Upper lobe of left lung (tissue), 6 donors: ENCODE results near the gene MT1M. TPM values are rescaled to one million over a fixed set of nuclear protein-coding genes. Genes with fewer than 3 reads are reported as not detected.

Source experiments
- ATAC-seq, 2 donors: fragments of 200-7000 bp; cut with Tn5 transposase; one replicate each; pipeline ENCODE4 v1.9.1; 2022; ENCODE audit warnings: mild to moderate bottlenecking in 2 of 2, moderate library complexity in 2 of 2; ENCODE audit not compliant: low FRiP score in 2 of 2
- DNase-seq, 2 donors: peaks; one replicate each; pipeline ENCODE4 v3.0.0-alpha.2; 2019 to 2020
- H3K27ac ChIP-seq, 4 donors: fragments of 200-600 bp; sonication (generic); one replicate each; pipeline ENCODE4 v1.5.1; 2016 to 2019
- H3K27me3 ChIP-seq, 4 donors: fragments of 200-600 bp; sonication (generic); one replicate each; pipeline ENCODE4 v1.5.1; 2017 to 2019
- H3K36me3 ChIP-seq, 4 donors: fragments of 200-600 bp; sonication (generic); one replicate each; pipeline ENCODE4 v1.5.1; 2016 to 2019
- H3K4me1 ChIP-seq, 4 donors: fragments of 200-600 bp; sonication (generic); one replicate each; pipeline ENCODE4 v1.5.1; 2018 to 2019
- H3K4me3 ChIP-seq, 4 donors: fragments of 200-600 bp; sonication (generic); one replicate each; pipeline ENCODE4 v1.5.1; 2017 to 2019; ENCODE audit warnings: mild to moderate bottlenecking in 2 of 4, moderate library complexity in 1 of 4
- H3K9me3 ChIP-seq, 4 donors: fragments of 200-600 bp; sonication (generic); one replicate each; pipeline ENCODE4 v1.5.1; 2018 to 2019
- EP300 ChIP-seq, 4 donors: sonication (generic); formaldehyde crosslinking; IDR thresholded peaks; one replicate each; pipeline ENCODE4 v1.5.1; 2017; ENCODE audit warnings: antibody characterized with exemption in 4 of 4, control low read depth in 2 of 4
- POLR2A ChIP-seq, 4 donors: fragments of 450-650 bp; IDR thresholded peaks; one replicate each; pipeline ENCODE4 v1.5.1; 2016 to 2017; ENCODE audit warnings: antibody characterized with exemption in 4 of 4, mild to moderate bottlenecking in 2 of 4
- POLR2AphosphoS5 ChIP-seq, 2 donors: sonication (generic); formaldehyde crosslinking; IDR thresholded peaks; one replicate each; pipeline ENCODE4 v1.5.1; 2017; ENCODE audit warnings: antibody characterized with exemption in 2 of 2
- WGBS, 2 donors: methylation state at CpG; one replicate each; pipeline ENCODE4 v1.1.5; 2017 to 2018; 5-methylcytosine and 5-hydroxymethylcytosine counted together
- total RNA-seq, 6 donors: library from RNA; depleted of rRNA in 4 of 6; stranded (reverse); fragments of >200 nt in 4 of 6; gene quantifications; one replicate each; pipeline versions ENCODE4 v1.1.0 to v1.2.1, GENCODE V29; 2016 to 2021
- TF ChIP-seq, protein P1 (sequence below), 6 experiments: fragments of 450-650 bp in 4 of 6; fragments of 200-600 bp in 2 of 6; sonication (generic) in 2 of 6; IDR thresholded peaks; one replicate each; pipeline ENCODE4 v1.5.1; 2016 to 2019; ENCODE audit warnings: antibody characterized with exemption in 6 of 6
- donor health status: DM: no; HTN: no; CAD: no; lungs with moderate emphysema.
- donor health status: DM: no; HTN: yes; CAD: no; lungs with severe emphysema.

The MT1M gene
- total RNA-seq, 6 donors from 2014 or later = 8.4 to 194 (median 37.0) TPM

DNA sequence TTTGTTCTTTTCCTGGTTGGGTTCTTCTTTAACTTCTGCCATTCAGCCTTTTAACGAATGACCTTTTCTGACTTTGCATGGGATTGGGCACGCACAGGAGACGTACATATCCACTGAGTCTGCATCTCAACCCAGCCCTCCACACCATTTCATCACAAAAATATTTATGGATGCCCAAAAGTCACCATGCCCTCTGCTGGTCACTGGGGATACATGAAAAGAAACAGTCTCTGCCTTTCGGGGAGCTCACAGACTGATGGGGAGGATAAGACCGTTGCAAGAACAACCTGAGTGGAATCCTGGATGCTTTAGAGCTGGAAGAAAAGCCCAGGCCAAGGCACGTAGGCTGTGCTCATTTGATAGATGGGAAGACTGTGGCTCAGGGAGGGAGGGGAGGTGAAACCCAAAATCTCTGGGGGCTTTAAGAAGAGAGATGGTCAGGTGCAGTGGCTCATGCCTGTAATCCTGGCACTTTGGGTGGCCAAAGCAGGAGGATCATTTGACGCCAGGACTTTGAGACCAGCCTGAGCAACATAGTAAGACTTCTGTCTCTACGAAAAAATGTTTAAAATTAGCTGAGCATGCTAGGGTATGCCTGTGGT lies 32.0 kb upstream of the MT1M start:
- Histone ChIP-seq H3K36me3 (no peaks in the 10 kb centered on the region), H3K27me3 (no peaks in the 10 kb centered on the region), H3K9me3 (no peaks in the 10 kb centered on the region), H3K27ac (no peak overlapping the region), H3K4me1 (peaks cover 0 to 7% (median 6%) of the 10 kb centered on the region in 4 donors), H3K4me3 (no peak overlapping the region)
- WGBS, 2 donors = 35 to 36% methylated on average over 8 of the region's 8 CpGs
- TF ChIP-seq POLR2A (IDR thresholded peaks at IDR 0.05) (no peak), EP300 (IDR thresholded peaks at IDR 0.05) (no peak), POLR2AphosphoS5 (IDR thresholded peaks at IDR 0.05) (no peak)
- TF ChIP-seq, protein P1, sequence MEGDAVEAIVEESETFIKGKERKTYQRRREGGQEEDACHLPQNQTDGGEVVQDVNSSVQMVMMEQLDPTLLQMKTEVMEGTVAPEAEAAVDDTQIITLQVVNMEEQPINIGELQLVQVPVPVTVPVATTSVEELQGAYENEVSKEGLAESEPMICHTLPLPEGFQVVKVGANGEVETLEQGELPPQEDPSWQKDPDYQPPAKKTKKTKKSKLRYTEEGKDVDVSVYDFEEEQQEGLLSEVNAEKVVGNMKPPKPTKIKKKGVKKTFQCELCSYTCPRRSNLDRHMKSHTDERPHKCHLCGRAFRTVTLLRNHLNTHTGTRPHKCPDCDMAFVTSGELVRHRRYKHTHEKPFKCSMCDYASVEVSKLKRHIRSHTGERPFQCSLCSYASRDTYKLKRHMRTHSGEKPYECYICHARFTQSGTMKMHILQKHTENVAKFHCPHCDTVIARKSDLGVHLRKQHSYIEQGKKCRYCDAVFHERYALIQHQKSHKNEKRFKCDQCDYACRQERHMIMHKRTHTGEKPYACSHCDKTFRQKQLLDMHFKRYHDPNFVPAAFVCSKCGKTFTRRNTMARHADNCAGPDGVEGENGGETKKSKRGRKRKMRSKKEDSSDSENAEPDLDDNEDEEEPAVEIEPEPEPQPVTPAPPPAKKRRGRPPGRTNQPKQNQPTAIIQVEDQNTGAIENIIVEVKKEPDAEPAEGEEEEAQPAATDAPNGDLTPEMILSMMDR (IDR thresholded peaks at IDR 0.05) = peak; percentile 37 to 64 (median 54)
- DNase-seq = no peak
- peak in 1 of 2 donors; percentile 65 for ATAC-seq

DNA sequence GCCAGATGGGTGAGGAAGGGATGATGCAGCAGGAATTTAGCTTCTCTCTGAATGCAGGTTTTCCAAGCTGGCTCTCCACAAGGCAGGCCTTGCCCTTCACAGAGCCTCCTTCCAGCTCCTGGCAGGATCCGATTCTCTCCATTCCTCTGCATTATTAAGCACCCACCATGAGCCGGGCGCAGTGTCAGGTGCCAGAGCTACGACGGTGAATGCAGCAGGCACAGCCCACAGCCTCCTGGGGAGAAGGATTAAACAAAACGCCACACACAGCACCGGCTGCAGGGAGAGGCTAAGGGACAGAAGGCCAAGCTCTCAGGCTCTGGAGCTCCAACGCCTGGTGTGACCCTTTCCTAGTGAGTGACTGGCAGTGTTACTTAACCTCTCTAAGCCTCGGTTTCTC lies 31.1 kb upstream of the MT1M start:
- ATAC-seq (no peak), DNase-seq (no peak)
- WGBS, 2 donors = 67 to 80% methylated on average over 4 to 9 of the region's 9 CpGs
- Histone ChIP-seq H3K9me3 (no peaks in the 10 kb centered on the region), H3K4me3 (no peak overlapping the region), H3K27me3 (no peaks in the 10 kb centered on the region), H3K27ac (no peak overlapping the region), H3K4me1 (peaks cover 8 to 15% (median 14%) of the 10 kb centered on the region in 4 donors), H3K36me3 (no peaks in the 10 kb centered on the region)
- no peak for TF ChIP-seq POLR2A (IDR thresholded peaks at IDR 0.05)
- TF ChIP-seq EP300 (IDR thresholded peaks at IDR 0.05) = no peak
- TF ChIP-seq, protein P1 (IDR thresholded peaks at IDR 0.05) = no peak
- no peak for TF ChIP-seq POLR2AphosphoS5 (IDR thresholded peaks at IDR 0.05)

DNA sequence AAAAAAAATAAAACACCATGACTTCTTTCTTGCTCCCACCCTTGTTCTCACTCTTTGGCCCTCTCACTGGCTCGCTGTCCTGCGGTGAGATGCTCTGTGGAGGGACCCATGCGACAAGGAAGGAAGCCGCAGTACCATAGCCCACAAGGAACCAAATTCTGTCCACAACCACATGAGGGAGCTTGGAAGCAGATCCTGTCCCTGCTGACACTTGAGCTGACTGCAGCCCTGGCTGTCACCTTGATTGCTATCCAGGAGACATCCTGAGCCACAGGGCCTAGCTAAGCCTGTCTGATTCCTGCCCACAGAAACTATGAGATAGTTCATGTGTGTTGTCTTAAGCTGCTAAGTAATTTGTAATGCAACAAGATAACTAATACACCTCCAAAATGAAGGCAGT lies 28.9 kb upstream of the MT1M start:
- Histone ChIP-seq H3K4me1 (peaks cover 18 to 32% (median 25%) of the 10 kb centered on the region in 4 donors), H3K9me3 (no peaks in the 10 kb centered on the region), H3K27me3 (no peaks in the 10 kb centered on the region), H3K27ac (peak overlapping the region in 2 of 4 donors; percentile 91 to 98), H3K36me3 (no peaks in the 10 kb centered on the region), H3K4me3 (no peak overlapping the region)
- WGBS, 2 donors = 32 to 42% methylated on average over 4 of the region's 4 CpGs
- no peak for TF ChIP-seq POLR2A (IDR thresholded peaks at IDR 0.05)
- TF ChIP-seq, protein P1 (IDR thresholded peaks at IDR 0.05) = peak; percentile 35 to 64 (median 46)
- no peak for TF ChIP-seq POLR2AphosphoS5 (IDR thresholded peaks at IDR 0.05)
- TF ChIP-seq EP300 (IDR thresholded peaks at IDR 0.05) = no peak
- DNase-seq (peak in 1 of 2 donors; percentile 55), ATAC-seq (no peak)

DNA sequence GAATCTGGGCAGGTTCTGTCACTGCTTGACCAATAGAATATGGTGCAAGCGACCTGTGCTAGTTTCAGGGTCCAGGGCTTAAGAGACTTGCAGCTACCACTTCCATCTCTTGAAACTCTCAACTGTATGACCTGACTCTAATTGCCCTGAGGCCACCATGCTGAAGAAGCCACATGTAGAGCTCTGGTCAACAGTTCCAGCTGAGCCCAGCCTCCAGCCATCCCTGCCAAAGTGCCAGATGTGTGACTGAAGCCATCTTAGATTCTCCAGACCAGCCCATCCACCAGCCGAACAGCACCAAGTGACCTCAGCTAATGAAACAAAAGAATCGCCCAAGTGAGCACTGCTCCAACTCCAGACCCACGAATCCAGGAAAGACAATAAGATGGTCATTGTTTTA lies 27.5 kb upstream of the MT1M start:
- peak overlapping the region; percentile 91 to 98 (median 94) for H3K27ac ChIP-seq
- no peaks in the 10 kb centered on the region for H3K36me3 ChIP-seq
- no peak for ATAC-seq

More for the DNA sequence above, 27.5 kb upstream of the MT1M start:
- H3K9me3 ChIP-seq = no peaks in the 10 kb centered on the region
- WGBS, 2 donors = 80 to 93% methylated on average over 4 of the region's 4 CpGs
- no peak overlapping the region for H3K4me3 ChIP-seq
- H3K4me1 ChIP-seq = peaks cover 27 to 43% (median 31%) of the 10 kb centered on the region in 4 donors
- no peaks in the 10 kb centered on the region for H3K27me3 ChIP-seq
- DNase-seq = no peak
- TF ChIP-seq, protein P1 (IDR thresholded peaks at IDR 0.05) = no peak
- no peak for TF ChIP-seq EP300 (IDR thresholded peaks at IDR 0.05)
- no peak for TF ChIP-seq POLR2AphosphoS5 (IDR thresholded peaks at IDR 0.05)
- no peak for TF ChIP-seq POLR2A (IDR thresholded peaks at IDR 0.05)
